BLaER1 (cell line): ENCODE results near the gene PKD2L2.
"Not testable (repeated sequence)": the region's sequence is repeated elsewhere in the genome, so short reads cannot be mapped to it uniquely, and the experiment has no call there.

ENCODE experiments used
- H3K27ac ChIP-seq: shearing (Covaris generic); formaldehyde crosslinking; 2 replicates; pipeline ENCODE4 v1.8.1; 2022
- H3K27me3 ChIP-seq: shearing (Covaris generic); formaldehyde crosslinking; 2 replicates; pipeline ENCODE4 v1.8.1; 2022
- H3K36me3 ChIP-seq: shearing (Covaris generic); formaldehyde crosslinking; 2 replicates; pipeline ENCODE4 v1.8.1; 2022
- H3K4me1 ChIP-seq: shearing (Covaris generic); formaldehyde crosslinking; 2 replicates; pipeline ENCODE4 v1.8.1; 2022
- H3K4me2 ChIP-seq: shearing (Covaris generic); formaldehyde crosslinking; 2 replicates; pipeline ENCODE4 v1.8.1; 2022
- H3K4me3 ChIP-seq: shearing (Covaris generic); formaldehyde crosslinking; 2 replicates; pipeline ENCODE4 v1.8.1; 2022
- H3K9ac ChIP-seq: shearing (Covaris generic); formaldehyde crosslinking; 2 replicates; pipeline ENCODE4 v1.8.1; 2022
- H3K9me3 ChIP-seq: shearing (Covaris generic); formaldehyde crosslinking; 2 replicates; pipeline ENCODE4 v1.8.1; 2022
- H4K20me1 ChIP-seq: shearing (Covaris generic); formaldehyde crosslinking; 2 replicates; pipeline ENCODE4 v1.8.1; 2022
- Cebpa-rat ChIP-seq: shearing (Covaris generic); IDR thresholded peaks from 2 replicates; pipeline ENCODE4 v1.8.1; 2022

The PKD2L2 gene

GRCh38 chr5:137945825-137946224 lies 56.6 kb downstream of the PKD2L2 start:
- Histone ChIP-seq H3K9ac (no peak overlapping the region), H3K4me1 (no peaks in the 10 kb centered on the region), H3K4me3 (no peak overlapping the region), H3K4me2 (no peak overlapping the region), H3K9me3 (no peaks in the 10 kb centered on the region), H3K36me3 (peaks cover 99% of the 10 kb centered on the region), H3K27me3 (no peaks in the 10 kb centered on the region), H3K27ac (no peak overlapping the region), H4K20me1 (no peaks in the 10 kb centered on the region)
- TF ChIP-seq Cebpa-rat, result no peak

- no peaks in the 10 kb centered on the region for H4K20me1 ChIP-seq
- H3K9ac ChIP-seq, result no peak overlapping the region
- no peak overlapping the region for H3K4me3 ChIP-seq
- no peaks in the 10 kb centered on the region for H3K27me3 ChIP-seq
- H3K4me2 ChIP-seq, result no peak overlapping the region
- H3K27ac ChIP-seq, result no peak overlapping the region
- H3K36me3 ChIP-seq, result peaks cover 94% of the 10 kb centered on the region
- no peaks in the 10 kb centered on the region for H3K9me3 ChIP-seq
- no peaks in the 10 kb centered on the region for H3K4me1 ChIP-seq
- no peak for TF ChIP-seq Cebpa-rat
These were observed 65.0 kb downstream of the PKD2L2 start for GRCh38 chr5:137954131-137954879.

- Histone ChIP-seq H3K27me3 (no peaks in the 10 kb centered on the region), H3K4me1 (no peaks in the 10 kb centered on the region), H3K9me3 (no peaks in the 10 kb centered on the region), H3K4me3 (no peak overlapping the region), H3K36me3 (peaks cover 88% of the 10 kb centered on the region), H4K20me1 (no peaks in the 10 kb centered on the region), H3K4me2 (no peak overlapping the region), H3K27ac (no peak overlapping the region), H3K9ac (no peak overlapping the region)
- TF ChIP-seq Cebpa-rat, result no peak
These were observed 68.7 kb downstream of the PKD2L2 start for GRCh38 chr5:137957948-137958347.

- no peaks in the 10 kb centered on the region for H4K20me1 ChIP-seq
- no peak for TF ChIP-seq Cebpa-rat
- H3K9ac ChIP-seq, result no peak overlapping the region
- H3K36me3 ChIP-seq, result peaks cover 88% of the 10 kb centered on the region
- H3K9me3 ChIP-seq, result no peaks in the 10 kb centered on the region
- H3K27ac ChIP-seq, result no peak overlapping the region
- H3K27me3 ChIP-seq, result no peaks in the 10 kb centered on the region
- no peak overlapping the region for H3K4me2 ChIP-seq
- H3K4me1 ChIP-seq, result no peaks in the 10 kb centered on the region
- no peak overlapping the region for H3K4me3 ChIP-seq
These were observed 70.2 kb downstream of the PKD2L2 start for GRCh38 chr5:137959488-137959887.

- no peaks in the 10 kb centered on the region for H3K4me1 ChIP-seq
- no peaks in the 10 kb centered on the region for H3K27me3 ChIP-seq
- H3K4me2 ChIP-seq, result no peak overlapping the region
- TF ChIP-seq Cebpa-rat, result no peak
- no peak overlapping the region for H3K27ac ChIP-seq
- H3K4me3 ChIP-seq, result no peak overlapping the region
- no peak overlapping the region for H3K9ac ChIP-seq
- no peaks in the 10 kb centered on the region for H3K9me3 ChIP-seq
- H3K36me3 ChIP-seq, result peaks cover 90% of the 10 kb centered on the region
- H4K20me1 ChIP-seq, result no peaks in the 10 kb centered on the region
These were observed 70.9 kb downstream of the PKD2L2 start for GRCh38 chr5:137960141-137960540.

- peaks cover 90% of the 10 kb centered on the region for H3K36me3 ChIP-seq
- no peaks in the 10 kb centered on the region for H3K4me1 ChIP-seq
- no peak overlapping the region for H3K27ac ChIP-seq
- no peak overlapping the region for H3K4me2 ChIP-seq
- no peaks in the 10 kb centered on the region for H4K20me1 ChIP-seq
- H3K9ac ChIP-seq, result no peak overlapping the region
- no peak overlapping the region for H3K4me3 ChIP-seq
- no peak for TF ChIP-seq Cebpa-rat
- H3K9me3 ChIP-seq, result no peaks in the 10 kb centered on the region
- no peaks in the 10 kb centered on the region for H3K27me3 ChIP-seq
These were observed 71.6 kb downstream of the PKD2L2 start for GRCh38 chr5:137960819-137961218.

GRCh38 chr5:137970384-137970783 lies 81.1 kb downstream of the PKD2L2 start:
- not testable (repeated sequence) for H3K4me3 ChIP-seq, H3K9ac ChIP-seq, H3K4me2 ChIP-seq, H4K20me1 ChIP-seq, H3K4me1 ChIP-seq, H3K27me3 ChIP-seq, H3K27ac ChIP-seq
- Histone ChIP-seq H3K9me3 (peaks cover 13% of the 10 kb centered on the region), H3K36me3 (peaks cover 36% of the 10 kb centered on the region)

GRCh38 chr5:137975208-137975607 lies 86.0 kb downstream of the PKD2L2 start:
- no peak overlapping the region for H3K4me3 ChIP-seq
- no peaks in the 10 kb centered on the region for H3K27me3 ChIP-seq
- no peak overlapping the region for H3K27ac ChIP-seq
- no peak for TF ChIP-seq Cebpa-rat
- H3K4me1 ChIP-seq, result no peaks in the 10 kb centered on the region
- peaks cover 18% of the 10 kb centered on the region for H3K9me3 ChIP-seq
- no peak overlapping the region for H3K4me2 ChIP-seq
- H3K9ac ChIP-seq, result no peak overlapping the region
- H3K36me3 ChIP-seq, result peaks cover 57% of the 10 kb centered on the region
- H4K20me1 ChIP-seq, result no peaks in the 10 kb centered on the region

- Histone ChIP-seq H3K27me3 (no peaks in the 10 kb centered on the region), H4K20me1 (peaks cover 53% of the 10 kb centered on the region; the same call in 1 of the 2 replicates), H3K36me3 (peaks cover 70% of the 10 kb centered on the region), H3K4me3 (no peak overlapping the region), H3K4me1 (no peaks in the 10 kb centered on the region), H3K27ac (no peak overlapping the region), H3K4me2 (no peak overlapping the region), H3K9me3 (no peaks in the 10 kb centered on the region), H3K9ac (no peak overlapping the region)
- TF ChIP-seq Cebpa-rat, result no peak
These were observed 100.2 kb downstream of the PKD2L2 start for GRCh38 chr5:137989419-137989818.
